SJCRH30 (cell line): ENCODE measurements around the gene THSD7A. TPM values are rescaled to one million over a fixed set of nuclear protein-coding genes. Genes with fewer than 3 reads are reported as not detected.

Source experiments
- DNase-seq, 2 experiments: peaks; one replicate each; pipeline ENCODE4 v3.0.0-alpha.2; 2015 to 2020
- H3K27ac ChIP-seq: fragments of 250-450 bp; sonication (Bioruptor Pico); 2 replicates; pipeline ENCODE4 v1.5.1; 2020; ENCODE audit warnings: mild to moderate bottlenecking, moderate library complexity
- H3K27me3 ChIP-seq: fragments of 250-450 bp; sonication (Bioruptor Pico); 2 replicates; pipeline ENCODE4 v1.5.1; 2020; ENCODE audit warnings: mild to moderate bottlenecking, moderate library complexity
- H3K36me3 ChIP-seq: fragments of 250-450 bp; sonication (Bioruptor Pico); 2 replicates; pipeline ENCODE4 v1.5.1; 2020; ENCODE audit warnings: mild to moderate bottlenecking, moderate library complexity
- H3K4me1 ChIP-seq: fragments of 250-450 bp; sonication (Bioruptor Pico); 2 replicates; pipeline ENCODE4 v1.5.1; 2020; ENCODE audit warnings: mild to moderate bottlenecking, moderate library complexity
- H3K4me3 ChIP-seq: fragments of 250-450 bp; sonication (Bioruptor Pico); 2 replicates; pipeline ENCODE4 v1.5.1; 2020; ENCODE audit warnings: mild to moderate bottlenecking, moderate library complexity
- H3K9me3 ChIP-seq: fragments of 250-450 bp; sonication (Bioruptor Pico); replicated peaks from 2 replicates; pipeline ENCODE4 v1.5.1; 2020; ENCODE audit warnings: mild to moderate bottlenecking, moderate library complexity
- total RNA-seq: library from RNA; depleted of rRNA; stranded (reverse); fragments of >200 nt; shearing (Covaris generic); gene quantifications from 2 replicates; pipeline ENCODE4 v1.2.3, GENCODE V29; 2014

THSD7A gene
- total RNA-seq, 1 experiment from 2014 or later = 0.10 TPM

- Histone ChIP-seq H3K4me1 (no peaks in the 10 kb centered on the region), H3K27ac (no peak overlapping the region), H3K4me3 (no peak overlapping the region), H3K36me3 (no peaks in the 10 kb centered on the region), H3K27me3 (no peaks in the 10 kb centered on the region), H3K9me3 (no peaks in the 10 kb centered on the region)
- no peak for DNase-seq
Observed at GRCh38 chr7:11403781-11404180, 428.2 kb downstream of the THSD7A start.

DNA sequence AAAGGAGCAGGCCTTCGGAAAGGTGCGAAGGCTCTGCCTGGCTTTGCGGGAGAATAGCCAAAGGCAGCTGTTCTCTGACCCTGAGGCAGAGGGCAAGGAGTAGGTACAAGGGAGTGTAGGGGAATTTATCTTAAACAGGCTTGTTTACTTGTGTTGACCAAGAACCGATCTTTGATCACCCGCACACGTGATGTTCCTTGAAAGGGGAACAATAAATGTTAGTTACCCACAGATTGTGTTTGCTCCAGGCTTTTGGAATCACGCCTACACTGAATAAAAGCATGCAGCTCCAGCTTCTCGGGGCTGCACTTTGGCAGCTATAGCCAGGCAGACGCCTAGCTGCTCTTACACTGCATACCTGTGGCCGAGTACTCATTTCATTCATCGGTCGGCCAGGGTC is 437.6 kb downstream of the THSD7A start:
- Histone ChIP-seq H3K27ac (no peak overlapping the region), H3K9me3 (peaks cover 3% of the 10 kb centered on the region; the same call in 1 of the 2 replicates), H3K4me3 (no peak overlapping the region), H3K27me3 (no peaks in the 10 kb centered on the region), H3K36me3 (no peaks in the 10 kb centered on the region), H3K4me1 (no peaks in the 10 kb centered on the region)
- DNase-seq = no peak

DNA sequence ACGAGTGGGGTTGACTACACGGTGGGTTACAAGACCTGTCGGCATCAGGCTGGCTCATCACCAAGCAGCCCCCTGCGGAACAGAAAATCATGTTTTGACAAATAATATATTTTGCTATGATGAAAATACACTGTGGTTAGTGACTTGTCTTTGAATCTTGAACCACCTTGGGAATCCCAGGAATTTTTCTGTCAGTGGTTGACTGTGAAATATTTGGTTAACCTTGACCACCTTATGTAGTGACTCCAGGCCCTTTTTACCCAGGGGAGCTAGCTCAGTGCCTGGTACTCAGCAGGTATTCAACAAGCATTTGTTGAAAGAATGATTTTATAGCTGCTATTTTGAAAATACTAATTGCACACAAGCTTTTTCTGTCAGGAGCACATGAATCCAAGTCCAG is 452.4 kb downstream of the THSD7A start:
- no peak for DNase-seq
- H3K4me3 ChIP-seq = no peak overlapping the region
- no peaks in the 10 kb centered on the region for H3K36me3 ChIP-seq
- no peaks in the 10 kb centered on the region for H3K27me3 ChIP-seq
- H3K27ac ChIP-seq = no peak overlapping the region
- H3K4me1 ChIP-seq = no peaks in the 10 kb centered on the region
- H3K9me3 ChIP-seq = no peaks in the 10 kb centered on the region

- H3K27me3 ChIP-seq = no peaks in the 10 kb centered on the region
- H3K9me3 ChIP-seq = no peaks in the 10 kb centered on the region
- no peak for DNase-seq
Observed at GRCh38 chr7:11376529-11376928, 455.5 kb downstream of the THSD7A start.

GRCh38 chr7:11374629-11375028 is 457.4 kb downstream of the THSD7A start:
- H3K36me3 ChIP-seq = no peaks in the 10 kb centered on the region
- no peak for DNase-seq
- no peaks in the 10 kb centered on the region for H3K27me3 ChIP-seq
- H3K4me3 ChIP-seq = no peak overlapping the region
- H3K27ac ChIP-seq = no peak overlapping the region
- no peaks in the 10 kb centered on the region for H3K4me1 ChIP-seq
- H3K9me3 ChIP-seq = no peaks in the 10 kb centered on the region

More at GRCh38 chr7:11376529-11376928, 455.5 kb downstream of the THSD7A start:
- Histone ChIP-seq H3K4me3 (no peak overlapping the region), H3K36me3 (no peaks in the 10 kb centered on the region), H3K4me1 (no peaks in the 10 kb centered on the region), H3K27ac (no peak overlapping the region)

DNA sequence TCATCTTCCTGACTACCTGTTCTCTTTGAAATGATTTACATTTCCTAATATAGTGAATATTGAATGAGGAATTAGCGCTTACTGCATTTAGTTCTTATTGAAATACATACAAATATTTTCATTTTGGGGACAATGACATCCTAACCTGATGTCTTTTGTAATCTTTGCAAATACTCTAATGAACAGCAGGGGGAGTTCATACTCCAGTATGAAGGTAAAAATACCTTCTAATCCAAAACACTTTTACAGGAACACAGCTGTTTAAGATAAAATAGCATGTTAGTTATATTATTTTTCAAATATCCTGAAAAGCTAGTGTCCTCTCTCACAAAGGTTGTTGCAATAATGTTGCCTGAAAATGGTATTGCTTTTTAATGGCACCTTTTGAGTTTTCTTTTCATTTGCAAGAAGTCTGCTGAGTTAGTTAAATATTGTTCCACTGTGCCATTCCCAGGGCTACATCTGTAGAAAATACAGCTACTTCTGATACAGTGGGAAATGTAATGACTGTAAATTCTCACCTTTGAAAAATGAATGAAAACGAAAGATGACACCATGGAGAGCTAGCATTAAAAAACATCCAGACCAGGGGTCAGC is 458.4 kb downstream of the THSD7A start:
- Histone ChIP-seq H3K9me3 (no peaks in the 10 kb centered on the region), H3K4me1 (no peaks in the 10 kb centered on the region), H3K36me3 (no peaks in the 10 kb centered on the region), H3K27ac (no peak overlapping the region), H3K27me3 (no peaks in the 10 kb centered on the region), H3K4me3 (no peak overlapping the region)
- peak in 1 of 2 experiments; percentile 44 for DNase-seq

- H3K9me3 ChIP-seq = no peaks in the 10 kb centered on the region
- H3K36me3 ChIP-seq = no peaks in the 10 kb centered on the region
- no peak for DNase-seq
- H3K27ac ChIP-seq = no peak overlapping the region
- no peak overlapping the region for H3K4me3 ChIP-seq
- no peaks in the 10 kb centered on the region for H3K4me1 ChIP-seq
- no peaks in the 10 kb centered on the region for H3K27me3 ChIP-seq
Observed at GRCh38 chr7:11369696-11370095, 462.3 kb downstream of the THSD7A start.

- DNase-seq = no peak
- Histone ChIP-seq H3K27ac (no peak overlapping the region), H3K27me3 (no peaks in the 10 kb centered on the region), H3K36me3 (no peaks in the 10 kb centered on the region), H3K9me3 (no peaks in the 10 kb centered on the region), H3K4me1 (no peaks in the 10 kb centered on the region), H3K4me3 (no peak overlapping the region)
Observed at GRCh38 chr7:11366118-11366517, 465.9 kb downstream of the THSD7A start.

GRCh38 chr7:11358637-11359036 is 473.4 kb downstream of the THSD7A start:
- no peaks in the 10 kb centered on the region for H3K9me3 ChIP-seq
- no peak for DNase-seq
- no peaks in the 10 kb centered on the region for H3K36me3 ChIP-seq
- no peaks in the 10 kb centered on the region for H3K4me1 ChIP-seq
- no peak overlapping the region for H3K4me3 ChIP-seq
- no peak overlapping the region for H3K27ac ChIP-seq
- H3K27me3 ChIP-seq = no peaks in the 10 kb centered on the region

GRCh38 chr7:11355399-11356005 is 476.5 kb downstream of the THSD7A start:
- Histone ChIP-seq H3K36me3 (no peaks in the 10 kb centered on the region), H3K4me1 (no peaks in the 10 kb centered on the region), H3K9me3 (peaks cover 12% of the 10 kb centered on the region; the same call in 1 of the 2 replicates), H3K27ac (no peak overlapping the region), H3K27me3 (no peaks in the 10 kb centered on the region), H3K4me3 (no peak overlapping the region)
- DNase-seq = no peak

- Histone ChIP-seq H3K4me3 (no peak overlapping the region), H3K27ac (no peak overlapping the region), H3K36me3 (no peaks in the 10 kb centered on the region), H3K27me3 (no peaks in the 10 kb centered on the region), H3K9me3 (peaks cover 3% of the 10 kb centered on the region; the same call in 1 of the 2 replicates), H3K4me1 (peaks cover 23% of the 10 kb centered on the region)
- no peak for DNase-seq
Observed at GRCh38 chr7:11346302-11346701, 485.7 kb downstream of the THSD7A start.

GRCh38 chr7:11345621-11346020 is 486.4 kb downstream of the THSD7A start:
- no peak overlapping the region for H3K27ac ChIP-seq
- no peak for DNase-seq

GRCh38 chr7:11343818-11344413 is 488.1 kb downstream of the THSD7A start:
- H3K27me3 ChIP-seq = no peaks in the 10 kb centered on the region
- peak; percentile 9 to 84 for DNase-seq
- peaks cover 27% of the 10 kb centered on the region for H3K4me1 ChIP-seq
- H3K9me3 ChIP-seq = no peaks in the 10 kb centered on the region
- H3K4me3 ChIP-seq = peak overlapping the region; percentile 28
- H3K36me3 ChIP-seq = no peaks in the 10 kb centered on the region
- H3K27ac ChIP-seq = no peak overlapping the region

More at GRCh38 chr7:11345621-11346020, 486.4 kb downstream of the THSD7A start:
- no peaks in the 10 kb centered on the region for H3K36me3 ChIP-seq
- H3K4me3 ChIP-seq = no peak overlapping the region
- no peaks in the 10 kb centered on the region for H3K9me3 ChIP-seq
- peaks cover 27% of the 10 kb centered on the region for H3K4me1 ChIP-seq
- no peaks in the 10 kb centered on the region for H3K27me3 ChIP-seq

GRCh38 chr7:11343136-11343535 is 488.9 kb downstream of the THSD7A start:
- no peaks in the 10 kb centered on the region for H3K27me3 ChIP-seq
- no peaks in the 10 kb centered on the region for H3K36me3 ChIP-seq
- H3K4me3 ChIP-seq = no peak overlapping the region
- no peak overlapping the region for H3K27ac ChIP-seq
- no peaks in the 10 kb centered on the region for H3K9me3 ChIP-seq
- peaks cover 26% of the 10 kb centered on the region for H3K4me1 ChIP-seq
- DNase-seq = no peak

DNA sequence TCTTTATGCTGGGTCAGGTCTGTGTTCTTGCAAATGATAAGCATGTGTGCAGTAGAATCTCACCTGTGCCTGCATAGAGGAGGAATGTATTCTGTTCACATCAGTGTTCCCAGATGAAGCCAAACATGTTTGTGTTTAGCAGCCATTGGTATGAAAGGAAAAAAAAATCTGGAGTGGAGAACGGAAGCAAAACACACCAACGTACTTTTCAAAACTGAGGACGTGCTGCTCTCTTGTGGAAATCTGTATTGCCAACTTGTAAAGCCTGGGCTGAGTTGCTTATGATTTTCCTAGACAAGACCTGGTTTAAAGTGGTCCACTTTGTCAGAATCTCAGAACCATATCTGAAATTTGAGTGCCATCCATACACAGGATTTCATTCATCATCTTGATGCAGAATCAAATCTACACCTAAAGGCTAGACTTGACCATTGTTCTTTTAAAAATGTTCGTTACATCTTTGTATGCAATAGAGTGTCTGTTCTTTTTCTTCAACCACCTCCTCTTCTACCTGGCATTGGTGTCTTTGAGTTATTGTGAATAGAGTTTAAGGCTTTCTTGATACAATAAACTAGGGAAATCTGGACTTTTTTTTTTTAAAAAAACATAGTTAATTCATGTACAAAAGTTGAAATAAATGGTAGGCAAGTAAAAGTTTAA is 490.6 kb downstream of the THSD7A start:
- Histone ChIP-seq H3K4me1 (peaks cover 22% of the 10 kb centered on the region), H3K4me3 (peak overlapping the region; percentile 15; the same call in 1 of the 2 replicates), H3K27me3 (no peaks in the 10 kb centered on the region), H3K36me3 (no peaks in the 10 kb centered on the region), H3K27ac (no peak overlapping the region), H3K9me3 (no peaks in the 10 kb centered on the region)
- DNase-seq = peak; percentile 43 to 84
